Activated CD4-positive, alpha-beta T cell treated with anti-CD3 and anti-CD28 coated beads, Interleukin-2, amount 50 U/mL, for 16 hours (primary cell): ENCODE data around the gene OGA.
"Not testable (repeated sequence)": the region's sequence is repeated elsewhere in the genome, so short reads cannot be mapped to it uniquely, and the experiment has no call there.

Source experiments
- DNase-seq: peaks from one replicate; pipeline ENCODE4 v3.0.0-alpha.2; 2020

Gene OGA

DNA sequence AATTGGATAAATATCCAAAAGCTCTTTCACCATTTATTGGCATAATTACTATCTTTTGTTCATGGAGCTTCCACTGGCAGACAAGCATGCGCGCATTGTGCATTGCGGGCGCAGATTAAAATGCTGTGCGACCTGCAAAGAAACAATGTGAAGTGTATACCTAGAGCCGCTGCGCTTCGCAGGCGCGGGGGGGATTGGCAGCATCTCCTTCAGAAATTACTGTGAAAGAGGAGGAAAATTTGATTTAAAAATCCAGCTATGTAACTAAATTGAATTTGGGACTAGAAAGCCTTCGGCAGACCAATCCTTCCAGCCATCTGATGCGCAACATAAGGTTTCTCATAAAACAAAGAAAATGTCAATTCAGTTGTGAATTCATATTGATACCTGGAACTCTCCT, 24.7 kb downstream of the OGA start:
- DNase-seq, result no peak

DNA sequence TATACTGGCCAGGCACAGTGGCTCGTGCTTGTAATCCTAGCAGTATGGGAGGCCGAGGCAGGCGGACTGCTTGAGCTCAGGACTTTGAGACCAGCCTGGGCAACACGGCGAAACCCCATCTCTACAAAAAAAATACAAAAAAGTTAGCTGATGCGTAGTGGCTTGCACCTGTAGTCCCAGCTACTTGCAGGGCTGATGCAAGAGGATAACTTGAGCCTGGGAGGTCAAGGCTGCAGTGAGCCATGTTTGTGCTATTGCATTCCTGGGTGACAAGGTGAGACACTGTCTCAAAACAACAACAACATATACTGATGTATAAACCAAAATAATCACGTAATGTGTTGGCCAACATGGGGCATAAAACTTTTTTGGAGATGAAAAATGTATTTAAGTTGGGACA, 28.6 kb downstream of the OGA start:
- DNase-seq, result no peak

DNA sequence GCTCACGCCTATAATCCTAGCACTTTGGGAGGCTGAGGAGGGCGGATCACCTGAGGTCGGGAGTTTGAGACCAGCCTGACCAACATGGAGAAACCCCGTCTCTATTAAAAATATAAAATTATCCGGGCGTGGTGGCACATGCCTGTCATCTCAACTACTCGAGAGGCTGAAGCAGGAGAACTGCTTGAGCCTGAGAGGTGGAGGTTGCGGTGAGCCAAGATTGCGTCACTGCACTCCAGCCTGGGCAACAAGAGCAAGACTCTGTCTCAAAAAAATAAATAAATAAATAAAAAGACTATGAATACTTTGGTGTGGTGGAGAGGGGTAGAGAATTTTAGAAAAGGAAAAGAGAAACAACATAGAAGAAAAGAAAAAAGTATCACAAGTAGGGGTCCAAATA, 29.0 kb downstream of the OGA start:
- not testable (repeated sequence) for DNase-seq

DNA sequence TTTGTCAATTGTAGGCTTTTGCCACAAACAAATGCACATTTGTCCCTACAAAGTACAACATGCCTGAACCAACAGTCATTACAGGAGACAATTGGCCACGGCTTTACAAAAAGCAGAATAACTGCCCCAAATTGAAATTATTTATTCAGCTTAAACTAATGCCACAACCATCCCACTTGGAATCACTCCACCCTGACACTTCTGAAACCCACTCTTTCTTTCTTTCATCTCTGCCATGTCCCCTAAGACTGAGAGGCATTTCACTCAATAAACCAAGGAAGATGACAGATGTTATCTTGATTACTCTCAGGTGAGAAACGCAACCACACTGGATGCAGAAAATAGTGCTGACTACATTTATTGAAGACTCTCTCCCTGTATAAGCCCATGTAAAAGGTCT, 32.4 kb downstream of the OGA start:
- no peak for DNase-seq

DNA sequence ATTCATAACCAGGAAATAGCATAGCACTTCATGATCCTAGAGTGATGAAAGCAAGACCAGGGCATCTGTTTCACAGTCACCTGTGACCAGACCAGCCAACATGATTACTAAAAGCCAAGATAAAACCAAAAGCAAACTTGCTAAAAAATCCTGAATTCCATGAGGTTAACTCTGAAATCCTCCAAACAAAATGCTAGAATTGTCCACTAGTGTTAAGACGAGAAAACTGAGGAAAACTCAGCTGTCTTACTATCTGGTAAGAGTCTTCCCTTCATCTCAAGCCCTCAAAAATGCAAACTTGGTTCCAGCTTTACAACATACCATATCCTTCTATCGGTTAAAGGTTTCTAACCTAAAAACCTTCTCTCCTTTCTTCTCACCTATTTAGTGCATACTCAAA, 33.7 kb downstream of the OGA start:
- DNase-seq, result no peak

DNA sequence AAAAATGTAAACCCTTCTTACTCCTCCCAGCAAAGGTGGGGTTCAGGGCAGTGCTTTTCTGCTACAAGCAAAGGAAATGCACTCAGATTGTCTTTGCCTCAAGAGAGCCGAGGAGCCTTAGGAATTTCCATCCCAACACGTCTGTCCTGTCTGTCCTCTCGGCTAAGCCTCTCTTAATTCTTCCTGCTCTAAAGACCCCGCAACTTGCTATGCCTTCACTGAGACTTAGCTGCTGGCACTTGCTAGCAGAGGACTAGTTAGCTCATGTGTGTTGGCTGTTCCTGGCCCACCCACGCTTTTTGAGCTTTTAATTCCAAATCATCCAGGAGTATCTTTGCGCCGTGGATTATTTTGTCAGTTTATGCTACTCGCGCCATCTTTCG, 34.5 kb downstream of the OGA start:
- no peak for DNase-seq

DNA sequence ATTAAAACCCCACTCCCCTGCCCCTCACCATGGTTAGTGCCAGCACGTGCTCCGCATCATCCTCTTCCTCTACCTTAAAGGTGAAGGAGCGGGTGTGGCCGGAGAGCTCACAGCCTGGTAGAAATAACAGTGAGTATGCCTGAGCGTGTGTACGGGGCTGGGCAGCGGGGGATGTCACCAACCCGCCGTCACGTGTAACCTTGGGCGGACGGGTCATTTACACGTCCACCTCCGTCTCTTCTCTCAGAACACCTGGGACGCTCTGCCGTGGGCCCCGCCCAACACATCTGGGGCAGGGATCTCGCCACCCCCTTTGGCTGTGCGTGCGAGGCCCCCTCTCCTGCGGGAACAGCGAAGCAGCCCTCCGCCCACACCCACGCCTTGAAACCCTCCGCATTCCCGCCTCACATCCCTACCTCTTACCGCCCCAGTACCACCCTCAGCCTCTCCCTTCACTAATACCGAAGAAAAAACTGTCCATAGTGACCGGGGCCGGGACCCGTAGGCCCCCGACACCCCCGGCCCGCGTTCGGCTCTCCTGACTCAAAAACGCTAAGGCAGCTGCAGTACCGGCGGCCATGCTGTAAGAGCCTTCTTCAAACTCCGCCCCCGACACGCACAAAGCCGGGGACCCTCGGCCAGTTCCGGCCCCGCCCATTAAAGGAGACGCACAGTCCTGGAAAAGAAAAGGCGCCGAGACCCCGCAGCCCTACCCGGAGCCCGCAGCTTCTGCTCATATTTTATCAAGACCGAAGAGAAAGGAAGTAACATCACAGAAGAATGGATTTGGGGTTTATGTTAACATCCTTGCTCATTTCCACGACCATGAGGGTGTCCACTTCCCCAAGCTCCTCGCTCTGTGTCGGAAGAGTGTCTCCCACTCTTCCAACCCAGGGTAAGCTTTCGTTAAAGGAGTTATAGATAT, 35.2 kb downstream of the OGA start, which contains the start of gene NPM3:
Gene NPM3, minus strand, starts transcription at position 636 of the 925 bp plus-strand sequence. Its CDS starts 56 bp downstream, at position 580.
- DNase-seq, result peak; percentile 91

DNA sequence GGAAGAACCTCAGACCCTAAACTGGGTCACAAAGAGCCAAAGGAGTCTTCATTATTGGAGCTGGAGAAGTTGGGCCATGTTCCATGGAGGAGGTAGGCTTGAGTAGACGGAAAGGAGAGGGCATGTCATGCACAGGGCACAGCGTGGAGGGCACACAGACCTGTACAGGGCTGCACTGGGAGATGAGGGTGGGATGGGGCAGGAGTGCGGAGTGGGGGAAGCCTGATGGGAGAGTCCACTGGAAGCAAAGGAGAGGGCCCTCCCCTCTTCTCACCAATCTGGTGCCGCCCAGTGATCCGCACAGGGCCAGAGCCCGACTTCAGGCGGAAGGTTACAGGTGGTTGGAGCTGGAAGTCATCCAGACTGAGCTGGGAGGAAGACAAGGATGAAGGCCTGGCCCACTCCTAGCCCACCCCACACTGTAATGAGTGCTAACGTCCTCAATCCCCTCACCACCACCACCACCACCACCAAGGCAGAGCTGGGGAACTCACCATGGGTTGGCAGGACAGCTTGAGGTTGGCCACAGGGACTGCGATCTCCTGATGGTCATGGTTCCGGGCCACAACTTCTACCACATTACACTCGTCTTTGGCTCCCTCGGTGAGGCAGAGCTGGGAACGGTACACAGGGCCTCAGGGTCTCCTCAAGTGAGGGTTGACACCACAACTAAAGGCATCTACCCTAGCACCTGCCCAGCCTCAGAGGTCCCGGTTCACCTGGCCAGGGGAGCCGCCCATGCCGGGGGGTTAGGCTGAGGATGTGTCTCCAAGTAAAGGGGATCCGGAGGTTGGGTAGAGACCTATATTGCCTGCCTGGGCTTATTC, 36.0 kb downstream of the OGA start:
- DNase-seq, result no peak

DNA sequence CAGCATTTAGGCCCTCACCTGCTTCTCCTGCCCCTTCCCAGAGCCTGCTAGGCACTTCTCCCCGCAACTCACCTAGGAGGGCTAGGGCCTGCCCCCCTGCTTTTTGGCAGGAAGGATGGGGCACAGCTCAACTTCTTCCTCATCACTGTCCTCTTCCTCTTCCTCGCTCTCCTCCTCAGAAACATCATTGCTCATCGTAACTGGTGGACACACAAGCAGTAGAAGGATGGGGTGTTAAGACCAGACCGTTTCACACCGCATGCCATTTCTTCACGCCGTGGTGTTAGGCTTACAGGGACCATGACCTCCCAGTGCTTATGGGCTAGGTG, 36.6 kb downstream of the OGA start:
- DNase-seq, result no peak

DNA sequence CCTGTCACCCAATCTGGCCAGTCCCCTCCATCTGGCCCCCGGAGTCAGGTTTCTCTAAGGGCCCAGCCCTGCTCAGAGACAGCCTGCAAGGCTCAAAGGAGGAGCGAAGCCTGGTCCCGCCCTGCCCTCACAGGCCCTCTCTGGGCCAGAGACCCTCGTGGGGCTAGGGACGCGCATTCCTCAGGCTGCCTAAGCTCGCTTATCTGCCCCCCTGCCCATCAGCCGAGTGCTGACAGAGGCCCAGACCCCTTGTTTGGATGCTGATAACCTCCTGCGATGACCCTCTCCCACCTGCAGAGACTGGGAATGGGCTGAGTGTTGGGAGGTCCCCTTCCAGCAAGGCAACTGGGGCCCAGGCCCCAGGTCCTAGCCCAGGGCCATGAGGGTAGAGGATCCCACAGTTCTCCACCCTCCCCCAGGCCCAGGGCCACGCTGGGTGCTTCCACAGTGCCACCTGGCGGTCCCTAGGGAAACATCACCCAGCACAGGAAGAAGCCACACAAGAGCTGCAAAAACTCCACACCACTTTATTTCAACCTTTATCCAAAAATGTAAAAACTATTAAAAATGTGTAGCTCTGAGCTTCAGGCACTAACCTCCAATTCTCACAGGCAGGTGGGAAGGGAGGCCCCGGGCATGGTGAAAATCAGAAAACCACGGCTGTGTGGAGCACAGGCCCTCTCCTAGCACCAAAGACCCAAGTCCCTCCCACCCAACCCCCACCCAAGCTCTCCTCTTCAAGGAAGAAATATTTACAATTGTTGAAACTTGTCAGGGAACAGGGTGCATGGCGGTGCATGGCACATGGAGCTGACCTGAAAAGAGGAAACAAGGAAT, 37.2 kb downstream of the OGA start:
- peak; percentile 83 for DNase-seq

DNA sequence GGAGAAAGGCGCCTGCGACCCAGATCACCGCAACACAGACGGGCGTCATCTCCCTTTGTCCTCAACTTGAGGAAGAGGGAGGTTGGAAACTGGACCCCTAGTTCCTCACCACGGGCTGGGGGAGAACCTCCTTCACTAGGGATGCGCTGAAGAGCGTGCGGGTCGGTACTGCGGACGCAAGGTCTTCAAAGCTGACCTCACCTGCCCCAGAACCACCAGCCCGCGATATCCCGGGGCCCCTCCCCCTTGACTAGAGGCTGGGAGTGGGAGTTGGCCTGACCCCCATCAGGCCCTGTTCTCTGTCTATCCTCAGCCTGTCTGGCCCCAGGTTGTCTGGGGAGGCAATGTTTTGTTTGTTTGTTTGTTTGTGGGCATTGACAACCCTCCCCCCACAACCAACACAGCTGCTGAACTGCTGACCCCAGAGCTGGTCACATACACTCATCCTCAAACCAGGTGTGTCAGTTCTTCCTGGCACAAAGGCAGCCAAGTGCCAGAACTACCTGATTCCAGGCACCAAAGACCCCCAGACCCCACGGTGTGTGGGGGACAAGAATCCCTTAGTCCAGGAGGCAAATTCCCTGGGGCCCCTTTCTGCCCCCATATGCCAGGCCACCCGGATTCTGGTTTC, 37.9 kb downstream of the OGA start:
- DNase-seq, result no peak

DNA sequence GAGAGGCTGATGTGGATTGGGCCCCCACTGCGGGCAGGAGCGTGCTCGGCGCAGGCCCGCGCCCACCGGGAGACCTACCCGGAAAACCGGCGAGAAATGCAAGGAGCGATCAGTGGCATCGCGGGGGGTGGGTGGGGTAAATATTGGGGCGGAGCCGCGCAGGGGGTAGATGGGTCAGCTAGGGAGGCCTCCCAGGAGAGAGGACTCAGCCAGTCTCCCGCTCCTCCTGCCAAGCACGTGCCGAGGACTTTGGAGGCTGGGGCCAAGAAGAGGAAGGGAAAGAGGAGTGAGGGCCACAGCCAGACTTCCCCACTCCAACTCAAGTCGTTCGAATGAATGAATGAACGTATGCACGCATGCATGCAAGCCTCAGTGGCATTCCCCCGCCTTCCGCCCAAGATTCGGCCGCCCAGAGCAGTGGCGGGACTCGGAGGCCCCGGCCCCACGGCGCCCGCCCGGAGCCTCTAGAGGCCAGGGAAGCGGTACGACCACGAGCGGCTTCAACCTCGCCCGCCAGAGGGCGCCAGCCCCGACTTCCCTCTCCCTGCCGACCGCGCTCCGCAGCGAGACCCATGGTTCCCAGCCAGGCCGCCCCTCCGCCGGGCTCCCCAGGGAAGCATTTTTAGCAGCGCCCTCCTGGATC, 38.6 kb downstream of the OGA start:
- DNase-seq, result peak; percentile 89

DNA sequence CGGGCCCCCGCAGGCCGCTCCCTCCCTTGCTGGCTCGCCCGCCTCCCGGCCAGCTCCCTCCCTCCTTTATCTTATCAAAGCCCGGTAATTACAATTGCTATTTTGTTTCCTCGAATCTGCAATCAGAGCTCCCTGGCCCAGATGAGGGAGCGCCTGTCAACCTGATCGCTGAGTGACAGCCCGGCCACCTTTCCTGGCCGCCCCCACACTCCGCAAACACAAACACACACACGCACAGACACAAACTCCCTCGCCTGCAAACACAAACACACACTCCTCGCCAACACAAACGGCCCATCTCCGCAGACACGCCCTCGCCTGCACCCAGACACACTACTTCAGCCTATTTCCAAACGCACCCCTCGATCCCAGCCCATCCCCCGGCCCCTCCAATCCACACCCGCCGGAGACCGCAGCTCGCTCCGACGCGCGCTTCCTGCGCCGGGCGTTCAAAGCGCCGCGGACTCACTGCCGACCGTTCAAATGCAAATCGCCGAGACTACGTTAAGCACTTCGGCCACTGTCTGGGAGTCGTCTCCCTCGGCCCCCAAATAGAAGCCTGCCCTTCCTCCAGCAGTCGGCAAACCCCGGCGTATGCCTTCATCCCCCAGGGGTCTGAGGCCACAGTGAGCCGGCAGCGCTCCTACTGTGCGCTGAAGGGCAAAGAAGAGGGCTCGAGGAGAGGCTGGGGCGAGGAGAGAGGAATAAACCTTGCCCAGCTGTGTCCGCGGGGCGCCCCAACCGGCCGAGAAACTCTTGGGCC, 39.3 kb downstream of the OGA start:
- no peak for DNase-seq

DNA sequence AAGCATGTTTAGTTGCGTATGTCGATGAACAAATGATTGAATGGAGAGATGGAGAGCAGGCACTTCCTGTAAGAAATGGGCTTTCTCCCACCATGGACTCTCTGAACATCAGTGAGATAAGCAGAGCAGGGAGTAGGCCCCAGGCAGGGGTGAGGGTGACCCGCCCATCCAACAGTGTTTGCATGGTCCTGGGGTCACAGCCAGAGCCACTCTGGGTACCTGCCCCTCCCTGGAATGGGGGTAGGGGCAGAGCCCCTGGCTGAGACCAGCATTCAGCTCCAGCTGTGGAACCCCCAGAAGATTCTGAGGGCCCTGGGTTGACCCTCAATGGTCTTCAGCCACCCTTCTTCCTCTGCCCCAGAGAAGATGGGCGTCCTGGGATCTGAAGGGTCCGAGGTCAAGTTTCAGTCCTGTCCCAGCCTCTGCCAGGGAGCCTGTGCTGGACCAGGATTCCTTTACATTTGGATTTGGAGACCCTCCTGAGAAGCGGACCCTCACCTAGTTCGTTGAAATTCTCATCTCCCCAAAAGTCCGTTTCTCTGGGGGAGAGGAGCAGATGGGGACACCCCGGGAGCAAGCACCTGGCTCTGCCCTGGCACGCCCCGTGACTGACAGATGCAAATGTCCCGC, 40.0 kb downstream of the OGA start:
- DNase-seq, result no peak

DNA sequence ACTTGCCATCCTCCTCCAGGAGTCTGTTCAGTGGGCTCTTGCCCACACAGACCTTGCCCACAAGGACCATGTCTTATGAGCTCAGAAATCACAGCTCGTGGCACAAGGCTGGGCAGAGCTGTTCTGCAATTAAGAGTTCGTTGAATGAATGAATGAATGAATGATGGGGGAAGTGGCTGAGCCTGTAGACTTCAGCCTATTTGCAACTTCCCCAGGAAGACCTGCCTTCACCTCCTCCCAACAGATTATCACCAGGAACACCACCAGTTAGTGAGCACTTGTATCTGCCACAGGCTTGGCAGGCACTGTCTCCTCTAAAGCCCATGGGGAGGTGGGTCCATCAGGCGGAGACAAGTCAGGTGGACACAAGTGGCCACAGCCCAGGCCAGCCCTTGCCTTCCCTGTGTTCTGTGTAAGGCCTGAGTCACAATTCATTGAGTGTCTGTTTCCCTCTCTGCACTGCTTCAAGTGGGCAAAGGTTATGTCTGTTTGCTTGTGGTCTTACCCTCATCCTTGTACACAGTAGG, 40.6 kb downstream of the OGA start:
- DNase-seq, result no peak

DNA sequence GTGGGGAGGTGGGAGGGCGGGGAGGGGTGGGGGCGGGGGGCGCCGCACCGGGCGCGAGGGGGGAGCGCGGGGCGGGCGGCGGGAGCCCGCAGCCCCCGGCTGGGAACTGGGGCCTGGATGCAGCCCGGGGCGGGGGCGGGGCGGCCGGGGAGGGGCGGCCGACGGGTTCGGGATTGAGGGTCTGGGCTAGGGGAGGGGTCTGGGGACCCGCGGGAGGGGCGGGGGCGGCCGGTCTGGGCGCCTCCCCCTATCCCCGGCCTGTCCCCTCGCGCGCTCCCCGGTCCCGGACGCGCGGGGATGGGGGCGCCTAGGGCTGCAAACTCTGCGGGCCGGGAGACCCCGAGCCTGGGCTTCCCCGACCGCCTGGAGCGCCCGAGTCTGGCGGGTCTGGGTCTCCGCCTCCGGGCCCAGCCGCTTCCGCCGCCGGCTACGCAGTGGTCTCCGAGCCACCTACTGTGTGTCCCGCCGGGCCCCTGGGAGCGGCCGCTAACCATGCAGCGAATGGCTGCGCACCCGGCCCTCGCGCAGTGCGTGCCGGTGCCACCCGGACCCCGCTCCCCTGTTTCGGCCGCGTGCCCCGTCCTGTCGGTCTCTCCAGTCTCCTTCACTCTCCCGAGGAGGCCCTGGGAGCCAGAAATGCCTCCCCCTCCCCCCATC, 42.0 kb downstream of the OGA start:
- DNase-seq, result no peak

DNA sequence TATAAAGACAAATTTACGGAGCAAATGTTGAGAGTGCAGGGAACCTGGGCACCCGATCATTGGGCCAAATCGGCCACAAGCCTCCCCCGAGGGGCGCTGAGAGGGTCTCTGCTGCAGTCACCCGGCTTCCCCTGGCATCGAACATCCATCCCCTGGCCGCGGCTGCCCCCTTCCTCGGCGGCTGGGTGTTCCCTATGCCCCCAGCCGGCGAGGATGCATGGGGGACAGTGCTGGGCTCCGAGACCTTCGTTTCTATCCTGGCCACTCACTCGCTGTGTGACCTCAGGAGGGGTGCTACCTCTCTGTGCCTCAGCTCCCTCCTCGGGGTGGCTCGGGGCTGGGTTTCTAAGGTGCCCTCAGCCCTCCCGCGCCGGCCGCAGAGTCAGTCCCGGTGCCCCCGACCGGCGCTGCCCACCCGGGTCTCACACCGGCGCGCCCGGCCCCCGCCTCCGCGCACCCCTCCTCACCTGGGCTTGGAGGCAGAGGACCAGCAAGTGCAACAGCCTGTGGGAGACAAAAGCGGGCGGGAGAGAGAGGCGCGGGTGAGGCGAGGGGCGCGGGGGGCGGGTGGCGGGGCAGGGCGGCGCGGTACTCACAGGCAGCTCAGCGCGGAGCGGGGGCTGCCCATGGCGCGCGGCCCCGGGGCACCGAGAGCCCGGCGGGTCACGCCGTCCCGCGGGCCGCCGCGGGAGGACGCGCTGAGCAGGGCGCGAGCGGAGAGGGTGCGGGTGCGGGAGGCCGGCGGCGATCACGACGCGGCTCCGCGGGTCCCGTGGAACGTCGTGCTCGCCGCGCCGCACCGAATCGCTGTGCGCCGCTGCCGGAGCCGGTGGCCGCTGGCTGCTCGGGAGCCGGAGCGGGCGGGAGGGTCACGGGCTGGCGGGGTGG, 42.7 kb downstream of the OGA start, which contains the start of gene FGF8:
Gene FGF8, minus strand, starts transcription at position 842 of the 888 bp plus-strand sequence. Its CDS starts 214 bp downstream, at position 628.
- DNase-seq, result no peak

DNA sequence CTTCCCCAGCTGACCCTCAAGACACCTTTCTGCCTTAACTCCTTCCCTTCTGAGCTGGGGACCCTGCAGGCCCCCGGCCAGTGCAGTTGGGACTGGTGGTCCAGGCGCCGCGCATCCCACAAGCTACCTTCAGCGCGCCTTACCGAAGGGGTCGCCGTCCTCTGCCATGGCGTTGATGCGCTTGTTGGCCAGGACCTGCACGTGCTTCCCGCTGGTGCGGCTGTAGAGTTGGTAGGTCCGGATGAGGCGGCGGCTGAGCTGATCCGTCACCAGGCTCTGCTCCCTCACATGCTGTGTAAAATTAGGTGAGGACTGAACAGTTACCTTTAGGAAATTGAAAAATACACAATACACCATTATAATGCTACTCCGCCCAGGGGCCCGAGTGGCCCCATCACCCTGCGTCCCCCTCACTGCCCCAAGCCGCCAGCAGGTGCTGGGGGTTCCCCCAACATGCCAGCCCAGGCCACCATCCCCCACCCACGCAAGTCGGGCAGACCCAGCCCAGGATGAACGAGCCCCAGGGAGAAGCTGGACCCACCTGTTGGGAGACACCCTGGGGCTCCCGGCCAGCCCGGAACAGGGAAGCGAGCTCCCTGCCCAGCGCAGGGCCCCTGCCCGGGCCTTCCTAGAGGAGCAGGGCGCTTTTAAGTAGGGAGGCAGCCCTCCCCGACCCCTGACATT, 43.5 kb downstream of the OGA start:
- DNase-seq, result no peak
